Measurements from ENCODE around the gene BID.
"Not testable (repeated sequence)": the region's sequence is repeated elsewhere in the genome, so short reads cannot be mapped to it uniquely, and the experiment has no call there.

Gene BID

GRCh38 chr22:17703811-17704210 lies 70.5 kb downstream of the BID start:
- DNase-seq (ENCODE audit: low spot score), result no peak

DNA sequence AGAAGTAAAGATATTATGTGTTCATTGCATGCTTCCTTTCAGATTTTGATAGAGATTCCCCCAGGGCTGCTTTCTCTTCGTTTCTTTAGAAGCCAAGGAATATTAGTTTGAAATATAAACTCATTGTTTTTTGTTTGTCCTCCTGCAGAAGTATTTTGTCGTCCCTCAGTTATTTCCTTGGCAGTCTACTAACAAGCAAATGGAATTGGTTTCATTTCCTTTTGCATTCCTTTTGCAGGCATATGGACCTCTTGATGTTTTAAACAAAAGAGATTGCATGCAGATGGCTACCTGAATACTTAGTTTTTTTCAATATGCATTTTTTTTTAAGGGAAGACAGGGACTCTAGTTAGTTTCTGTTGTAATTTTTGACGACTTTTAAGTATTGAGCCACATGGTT lies 73.5 kb downstream of the BID start:
- DNase-seq (ENCODE audit: low spot score), result no peak

- DNase-seq (ENCODE audit: low spot score), result no peak
These were observed 74.5 kb downstream of the BID start for GRCh38 chr22:17699696-17700340.

DNA sequence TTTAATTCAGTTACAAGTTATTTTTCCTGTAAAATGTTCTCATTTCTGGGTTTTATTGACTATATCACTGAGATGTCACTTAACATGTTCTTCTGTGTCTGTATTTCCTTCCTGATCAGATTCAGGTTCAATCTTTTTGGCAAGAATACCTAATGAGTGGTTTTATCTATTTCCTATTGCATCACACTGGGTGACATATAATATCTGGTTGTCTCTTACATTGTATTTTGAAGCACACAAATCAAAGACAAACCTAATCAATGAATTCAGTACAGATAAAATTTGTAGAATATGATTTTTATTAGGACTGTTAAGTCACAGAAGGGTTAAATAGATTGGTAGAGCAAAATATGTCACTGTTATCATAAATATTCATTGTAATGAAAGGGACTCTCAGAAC lies 75.3 kb downstream of the BID start:
- DNase-seq (ENCODE audit: low spot score), result no peak

GRCh38 chr22:17698276-17698675 lies 76.0 kb downstream of the BID start:
- not testable (repeated sequence) for DNase-seq (ENCODE audit: low spot score)

DNA sequence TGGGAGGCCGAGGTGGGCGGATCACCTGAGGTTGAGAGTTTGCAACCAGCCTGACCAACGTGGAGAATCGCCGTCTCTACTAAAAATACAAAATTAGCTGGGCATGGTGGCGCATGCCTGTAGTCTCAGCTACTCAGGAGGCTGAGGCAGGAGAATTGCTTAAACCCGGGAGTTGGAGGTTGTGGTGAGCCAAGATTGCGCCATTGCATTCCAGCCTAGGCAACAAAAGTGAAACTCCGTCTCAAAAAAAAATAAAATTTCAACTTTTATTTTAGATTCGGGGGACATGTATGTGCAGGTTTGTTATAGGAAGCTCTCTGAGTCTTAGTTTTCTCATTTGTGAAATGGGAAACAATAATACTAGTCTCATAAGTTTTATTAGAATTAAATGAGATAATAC lies 77.1 kb downstream of the BID start:
- not testable (repeated sequence) for DNase-seq (ENCODE audit: low spot score)

DNA sequence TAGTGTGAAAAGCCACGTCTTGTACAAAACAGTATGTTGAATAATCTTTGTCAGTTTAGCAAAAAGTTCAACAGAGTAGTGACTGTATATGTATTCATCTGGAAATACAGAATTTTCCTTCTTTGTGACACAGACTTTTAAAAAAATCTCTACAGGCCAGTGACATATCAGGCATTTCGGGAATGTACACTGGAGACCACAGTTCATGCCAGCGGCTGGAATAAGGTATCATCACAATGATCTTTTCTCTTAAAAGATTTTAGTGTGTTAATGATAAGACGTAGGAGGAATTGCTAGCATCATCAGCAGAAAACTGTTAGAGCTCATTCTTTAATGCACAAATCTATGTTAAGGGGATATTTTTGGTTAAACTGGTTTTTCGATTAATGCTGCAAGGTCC lies 78.3 kb downstream of the BID start:
- no peak for DNase-seq (ENCODE audit: low spot score)

GRCh38 chr22:17694752-17695151 lies 79.5 kb downstream of the BID start:
- DNase-seq (ENCODE audit: low spot score), result no peak

- DNase-seq (ENCODE audit: low spot score), result no peak
These were observed 80.1 kb downstream of the BID start for GRCh38 chr22:17694193-17694592.

- DNase-seq (ENCODE audit: low spot score), result no peak
These were observed 81.4 kb downstream of the BID start for GRCh38 chr22:17692841-17693240.

GRCh38 chr22:17684245-17684644 lies 90.0 kb downstream of the BID start:
- no peak for DNase-seq (ENCODE audit: low spot score)
